SK-N-SH (cell line): Measurements from ENCODE around the gene CENPU.

Source experiments
- POLR2AphosphoS5 ChIP-seq: IDR thresholded peaks from 2 replicates; pipeline ENCODE4 v1.6.1; 2012; ENCODE audit warnings: low read depth, low read length
- TF ChIP-seq, protein P1 (sequence below): fragments of 150-350 bp; IDR thresholded peaks from 2 replicates; pipeline ENCODE4 v1.6.1; 2017; ENCODE audit warnings: antibody characterized with exemption, low read length, low read depth, borderline replicate concordance

DNA sequence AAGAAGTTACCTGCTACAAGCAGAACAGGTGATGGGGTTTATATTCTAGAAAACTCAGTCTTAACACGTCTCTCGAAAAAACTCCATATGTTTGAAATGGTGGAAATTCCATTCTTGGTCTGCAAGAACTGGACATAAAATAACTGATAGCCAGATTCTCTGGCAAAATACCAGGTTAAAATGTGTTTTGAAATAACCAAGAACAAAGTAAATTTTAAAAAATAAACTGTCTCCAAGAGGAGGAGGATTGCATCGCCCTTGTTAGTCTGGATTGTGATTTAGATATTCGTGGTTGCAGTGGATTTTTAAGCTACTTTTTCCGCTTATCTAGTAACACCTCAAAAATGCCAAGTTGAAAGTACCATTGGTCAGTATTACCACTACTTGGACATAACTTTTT, 40.8 kb downstream of the CENPU start:
- no peak for TF ChIP-seq POLR2AphosphoS5
- TF ChIP-seq, protein P1, sequence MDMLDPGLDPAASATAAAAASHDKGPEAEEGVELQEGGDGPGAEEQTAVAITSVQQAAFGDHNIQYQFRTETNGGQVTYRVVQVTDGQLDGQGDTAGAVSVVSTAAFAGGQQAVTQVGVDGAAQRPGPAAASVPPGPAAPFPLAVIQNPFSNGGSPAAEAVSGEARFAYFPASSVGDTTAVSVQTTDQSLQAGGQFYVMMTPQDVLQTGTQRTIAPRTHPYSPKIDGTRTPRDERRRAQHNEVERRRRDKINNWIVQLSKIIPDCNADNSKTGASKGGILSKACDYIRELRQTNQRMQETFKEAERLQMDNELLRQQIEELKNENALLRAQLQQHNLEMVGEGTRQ: no peak
